Bronchial epithelial cell (primary cell): Measurements from ENCODE around the gene LYSMD1. TPM values are rescaled to one million over a fixed set of nuclear protein-coding genes. Genes with fewer than 3 reads are reported as not detected.

ENCODE experiments used
- DNase-seq: peaks from one replicate; pipeline ENCODE4 v3.0.0-alpha.2; 2010; ENCODE audit warnings: low read depth
- FAIRE-seq: peaks from 2 replicates; lab custom pipeline; 2011; peaks lifted over from hg19 to GRCh38; lab: Jason Lieb, UNC
- H3K27me3 ChIP-seq: 2 replicates; pipeline ENCODE4 v1.5.1; 2011; ENCODE audit warnings: low read length; ENCODE audit not compliant: control insufficient read depth, insufficient read depth
- H3K36me3 ChIP-seq: 2 replicates; pipeline ENCODE4 v1.5.1; 2011; ENCODE audit warnings: low read length; ENCODE audit not compliant: control insufficient read depth, insufficient read depth
- H3K4me3 ChIP-seq: 2 replicates; pipeline ENCODE4 v1.5.1; 2011; ENCODE audit warnings: mild to moderate bottlenecking, low read depth, low read length, control low read depth
- total RNA-seq: library from RNA; depleted of rRNA; stranded (reverse); fragments of >200 nt; gene quantifications from 2 replicates; pipeline ENCODE4 v1.2.1, GENCODE V29; 2014
- TF ChIP-seq, protein P1 (sequence below): IDR thresholded peaks from 2 replicates; pipeline ENCODE4 v1.5.1; 2011; ENCODE audit warnings: mild to moderate bottlenecking, moderate library complexity, low read length, control low read depth, inconsistent platforms; ENCODE audit not compliant: insufficient read depth, severe bottlenecking

The LYSMD1 gene
- total RNA-seq, 1 donor from 2014 or later: 5.0 TPM

DNA sequence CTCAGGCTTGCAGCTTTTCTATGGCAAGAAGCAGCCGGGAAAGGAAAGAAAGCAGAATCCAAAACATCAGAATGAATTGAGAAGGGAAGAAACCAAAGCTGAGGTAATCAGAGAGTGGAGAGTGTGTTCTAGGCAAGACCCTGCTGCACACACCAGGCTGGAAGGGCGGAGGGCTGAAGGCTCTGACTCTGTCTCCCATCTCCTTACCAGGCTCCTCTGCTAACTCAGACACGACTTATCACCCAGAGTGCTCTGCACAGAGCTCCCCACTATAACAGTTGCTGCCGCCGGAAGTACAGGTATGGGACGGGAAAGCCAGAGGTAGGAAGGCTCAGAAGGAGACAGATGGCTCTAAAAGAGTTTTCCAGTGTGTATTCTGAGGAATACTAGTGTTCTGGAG, 1.4 kb upstream of the LYSMD1 start:
- Histone ChIP-seq H3K4me3 (no peak overlapping the region), H3K27me3 (no peaks in the 10 kb centered on the region), H3K36me3 (peaks cover 4% of the 10 kb centered on the region)
- TF ChIP-seq, protein P1, sequence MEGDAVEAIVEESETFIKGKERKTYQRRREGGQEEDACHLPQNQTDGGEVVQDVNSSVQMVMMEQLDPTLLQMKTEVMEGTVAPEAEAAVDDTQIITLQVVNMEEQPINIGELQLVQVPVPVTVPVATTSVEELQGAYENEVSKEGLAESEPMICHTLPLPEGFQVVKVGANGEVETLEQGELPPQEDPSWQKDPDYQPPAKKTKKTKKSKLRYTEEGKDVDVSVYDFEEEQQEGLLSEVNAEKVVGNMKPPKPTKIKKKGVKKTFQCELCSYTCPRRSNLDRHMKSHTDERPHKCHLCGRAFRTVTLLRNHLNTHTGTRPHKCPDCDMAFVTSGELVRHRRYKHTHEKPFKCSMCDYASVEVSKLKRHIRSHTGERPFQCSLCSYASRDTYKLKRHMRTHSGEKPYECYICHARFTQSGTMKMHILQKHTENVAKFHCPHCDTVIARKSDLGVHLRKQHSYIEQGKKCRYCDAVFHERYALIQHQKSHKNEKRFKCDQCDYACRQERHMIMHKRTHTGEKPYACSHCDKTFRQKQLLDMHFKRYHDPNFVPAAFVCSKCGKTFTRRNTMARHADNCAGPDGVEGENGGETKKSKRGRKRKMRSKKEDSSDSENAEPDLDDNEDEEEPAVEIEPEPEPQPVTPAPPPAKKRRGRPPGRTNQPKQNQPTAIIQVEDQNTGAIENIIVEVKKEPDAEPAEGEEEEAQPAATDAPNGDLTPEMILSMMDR: no peak
- no peak for DNase-seq
- no peak for FAIRE-seq

DNA sequence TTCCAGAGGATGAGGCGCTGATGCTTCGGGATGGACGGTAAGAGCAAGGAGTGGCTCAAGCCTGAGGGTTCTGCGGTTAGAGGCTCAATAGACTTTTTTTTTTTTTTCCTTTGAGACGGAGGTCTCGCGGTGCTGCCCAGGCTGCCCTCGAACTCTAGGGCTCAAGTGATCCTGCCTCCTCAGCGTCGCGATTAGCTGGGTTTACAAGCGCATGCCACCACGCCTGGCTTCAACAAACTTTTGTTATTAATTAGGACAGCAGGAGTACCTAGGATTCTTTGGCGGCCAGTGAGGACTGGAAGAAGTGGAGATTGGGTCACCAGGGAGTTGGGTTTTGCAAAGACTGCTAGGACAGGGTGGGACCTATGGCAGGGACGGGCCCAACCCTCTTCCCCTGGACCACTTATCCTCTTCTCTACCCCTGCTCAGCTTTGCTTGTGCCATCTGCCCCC, 829 bp upstream of the LYSMD1 start:
- H3K27me3 ChIP-seq: no peaks in the 10 kb centered on the region
- H3K36me3 ChIP-seq: peaks cover 6% of the 10 kb centered on the region
- DNase-seq (peak; percentile 54), FAIRE-seq (no peak)
- TF ChIP-seq, protein P1: no peak
- peak overlapping the region; percentile 66 for H3K4me3 ChIP-seq

GRCh38 chr1:151165281-151165737, 393 bp downstream of the LYSMD1 start:
- TF ChIP-seq, protein P1: no peak
- H3K36me3 ChIP-seq: peaks cover 11% of the 10 kb centered on the region
- FAIRE-seq (no peak), DNase-seq (peak; percentile 16)
- peak overlapping the region; percentile 66 for H3K4me3 ChIP-seq
- H3K27me3 ChIP-seq: no peaks in the 10 kb centered on the region

- Histone ChIP-seq H3K36me3 (peaks cover 12% of the 10 kb centered on the region), H3K4me3 (peak overlapping the region; percentile 66), H3K27me3 (no peaks in the 10 kb centered on the region)
- TF ChIP-seq, protein P1: no peak
- no peak for DNase-seq
- no peak for FAIRE-seq
Observed at GRCh38 chr1:151164732-151165280, 896 bp downstream of the LYSMD1 start.

GRCh38 chr1:151159373-151159772, 6.3 kb downstream of the LYSMD1 start:
- no peak for DNase-seq
- no peak for FAIRE-seq
- H3K4me3 ChIP-seq: no peak overlapping the region
- no peaks in the 10 kb centered on the region for H3K27me3 ChIP-seq
- TF ChIP-seq, protein P1: no peak
- H3K36me3 ChIP-seq: peaks cover 10% of the 10 kb centered on the region

GRCh38 chr1:151158751-151159251, 6.9 kb downstream of the LYSMD1 start:
- TF ChIP-seq, protein P1: no peak
- peaks cover 10% of the 10 kb centered on the region for H3K36me3 ChIP-seq
- no peak for DNase-seq
- no peaks in the 10 kb centered on the region for H3K27me3 ChIP-seq
- no peak overlapping the region for H3K4me3 ChIP-seq
- no peak for FAIRE-seq
